OCI-M1 (cell line): ENCODE results near the gene CYTH3.
"Not testable (repeated sequence)": the region's sequence is repeated elsewhere in the genome, so short reads cannot be mapped to it uniquely, and the experiment has no call there.

Experiments
- DNase-seq: peaks from one replicate; lab custom pipeline; 2025; lab: John Stamatoyannopoulos, UW

CYTH3 gene

GRCh38 chr7:6193709-6194108, 78.7 kb downstream of the CYTH3 start:
- no peak for DNase-seq

DNA sequence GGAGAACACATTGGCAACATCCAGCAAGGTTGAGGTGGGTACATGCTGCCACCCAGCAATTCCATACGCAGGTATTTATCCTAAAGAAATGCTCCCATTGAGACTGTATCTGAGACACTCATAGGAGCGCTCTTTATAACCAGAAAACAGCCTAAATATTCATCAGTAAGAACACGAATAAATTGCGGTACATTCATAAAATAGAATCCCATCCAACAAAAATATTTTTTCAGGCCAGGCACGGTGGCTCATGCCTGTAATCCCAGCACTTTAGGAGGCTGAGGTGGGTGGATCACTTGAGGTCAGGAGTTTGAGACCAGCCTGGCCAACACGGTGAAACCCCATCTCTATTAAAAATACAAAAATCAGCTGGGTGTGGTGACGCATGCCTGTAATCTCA, 81.9 kb downstream of the CYTH3 start:
- not testable (repeated sequence) for DNase-seq

DNA sequence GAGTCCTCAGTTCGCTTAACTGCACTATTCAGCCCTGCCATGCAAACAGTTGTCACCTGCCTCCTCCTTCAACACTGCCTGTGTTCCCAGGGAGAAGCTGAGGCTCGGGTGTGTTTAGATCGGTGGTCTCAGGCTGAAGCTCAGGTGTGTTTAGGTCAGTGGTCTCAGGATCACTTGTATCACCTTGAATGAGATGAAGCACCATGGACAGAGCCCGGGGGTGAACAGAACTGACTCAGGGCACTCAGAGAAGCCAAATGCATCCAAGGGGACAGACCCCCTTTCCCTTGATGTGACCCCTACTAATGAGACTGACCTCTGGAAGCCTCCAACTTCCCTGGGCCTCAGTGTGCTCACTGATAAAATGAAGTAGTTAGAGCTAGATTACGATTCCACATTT, 84.0 kb downstream of the CYTH3 start:
- no peak for DNase-seq

GRCh38 chr7:6186577-6186976, 85.8 kb downstream of the CYTH3 start:
- DNase-seq: no peak

DNA sequence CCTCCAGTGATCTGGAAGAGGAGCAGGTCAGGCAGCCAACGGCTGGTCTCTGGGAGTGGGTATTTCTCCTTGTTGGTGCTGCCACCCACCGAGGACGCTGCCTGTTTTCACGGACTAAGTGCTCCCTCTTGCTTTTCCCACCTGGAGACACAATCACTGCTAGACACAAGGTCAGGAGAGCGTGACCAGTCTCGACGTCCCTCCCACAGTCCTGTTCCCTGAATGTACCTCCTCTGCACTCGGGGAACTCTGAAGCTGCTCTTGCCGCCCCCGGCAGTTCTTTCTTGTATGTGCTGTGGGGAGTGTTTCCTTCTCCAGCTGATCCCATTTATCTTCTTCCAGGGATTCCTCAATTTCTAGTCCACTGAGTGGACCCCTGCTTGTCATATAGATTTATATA, 89.4 kb downstream of the CYTH3 start:
- DNase-seq: no peak

GRCh38 chr7:6181136-6181535, 91.3 kb downstream of the CYTH3 start:
- no peak for DNase-seq

DNA sequence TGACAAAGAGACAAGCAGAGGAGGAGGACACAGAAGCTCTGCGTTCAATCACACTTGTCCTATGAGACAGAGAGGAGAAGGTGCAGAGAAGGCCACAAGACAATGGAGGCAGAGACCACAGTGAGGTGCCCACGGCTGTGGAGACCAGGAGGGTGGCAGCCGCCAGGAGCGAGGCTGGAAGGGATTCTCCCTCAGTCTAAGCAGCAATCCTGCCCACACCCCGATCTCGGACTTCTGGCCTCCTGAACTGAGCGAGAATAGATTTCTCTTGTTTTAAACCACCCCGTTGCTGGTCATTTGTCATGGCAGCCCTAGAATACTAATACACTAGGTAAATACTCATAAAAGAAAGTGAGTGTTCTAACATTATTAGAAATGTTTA, 92.1 kb downstream of the CYTH3 start:
- no peak for DNase-seq

GRCh38 chr7:6179620-6180343, 92.6 kb downstream of the CYTH3 start:
- DNase-seq: no peak

DNA sequence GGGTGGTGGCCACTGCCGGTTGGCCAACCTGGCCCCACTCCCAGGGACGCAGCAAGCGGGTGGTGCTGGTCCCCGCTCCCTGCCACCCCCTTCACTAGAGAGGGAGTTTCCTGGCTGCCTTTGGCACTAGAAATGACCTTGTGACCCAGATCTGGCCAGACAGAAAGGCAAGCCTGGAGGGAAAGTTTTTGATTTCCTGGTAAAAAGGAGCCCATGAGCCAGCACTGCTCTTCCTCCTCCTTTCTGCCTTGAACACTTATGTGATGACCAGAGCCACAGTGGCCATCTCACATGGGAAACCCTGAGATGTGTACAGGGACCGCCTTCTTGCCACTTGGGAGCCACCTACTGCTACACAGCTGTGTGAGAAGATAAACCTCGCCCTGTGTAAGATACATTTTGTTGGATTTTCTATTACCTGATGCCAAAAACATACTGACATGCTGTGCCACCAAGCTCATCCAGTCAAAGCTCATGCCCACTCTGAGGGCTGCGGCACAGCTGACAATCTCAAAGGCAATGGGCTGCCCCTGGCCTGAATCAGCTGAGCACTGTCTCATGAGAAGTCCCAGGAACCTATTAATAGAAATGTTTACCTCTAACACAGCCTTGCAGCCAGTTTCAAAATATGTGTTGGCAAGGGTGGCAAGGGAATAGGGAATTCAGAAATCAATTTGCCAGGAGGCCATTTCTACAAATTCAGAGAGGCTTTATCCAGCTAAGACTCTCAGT, 94.0 kb downstream of the CYTH3 start:
- DNase-seq: no peak

- DNase-seq: no peak
Measured at GRCh38 chr7:6175645-6176044, 96.8 kb downstream of the CYTH3 start.

DNA sequence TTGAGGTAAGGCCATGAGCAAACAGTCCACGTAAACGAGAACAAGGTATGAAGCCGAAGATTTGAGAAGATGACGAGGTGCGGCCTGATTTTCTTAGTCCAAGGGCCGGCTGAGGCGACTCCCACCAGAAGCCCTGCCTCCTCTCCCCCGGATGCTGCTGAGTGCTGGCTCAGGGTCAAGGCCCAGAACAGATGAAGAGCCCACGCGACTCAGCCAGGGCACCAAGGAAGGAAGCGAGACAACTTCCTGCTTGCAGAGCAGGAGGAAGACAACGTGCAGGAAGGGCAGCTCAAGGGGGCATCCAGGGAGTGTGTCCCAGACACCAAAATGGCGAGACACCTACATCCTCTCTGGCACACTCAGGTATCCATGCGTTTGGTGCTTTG, 99.5 kb downstream of the CYTH3 start:
- no peak for DNase-seq

DNA sequence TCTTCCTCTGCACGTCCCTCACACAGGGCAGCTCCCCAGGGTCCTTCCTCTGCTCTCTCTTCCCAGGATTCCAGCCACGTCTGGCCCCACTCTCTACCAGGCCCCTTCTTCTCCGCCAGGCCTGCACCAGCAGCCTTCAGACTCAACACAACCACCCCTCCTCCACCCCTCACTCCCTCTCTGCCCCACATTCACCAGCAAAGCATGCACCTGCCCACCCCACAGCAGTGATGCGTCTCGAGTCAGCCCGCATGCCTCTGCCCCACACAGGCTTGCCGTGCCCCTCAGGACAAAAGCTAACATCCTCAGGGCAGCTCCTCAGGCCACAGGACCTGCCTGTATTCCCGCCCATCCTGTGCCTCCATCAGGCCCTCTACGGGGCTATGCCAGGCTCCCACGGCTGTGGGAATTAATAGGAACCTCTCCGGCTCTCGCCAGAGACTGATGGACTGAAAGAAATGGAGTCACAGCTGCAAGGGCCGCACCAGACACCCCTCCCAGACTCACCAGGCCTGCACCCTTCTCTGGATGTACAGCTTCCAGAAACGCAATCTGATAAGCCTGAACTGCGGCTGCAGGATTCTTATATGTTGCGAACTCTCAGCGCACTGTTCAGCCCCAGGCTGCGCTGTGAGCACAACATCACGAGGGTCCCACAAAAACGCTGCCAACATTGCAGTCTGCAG, 100.1 kb downstream of the CYTH3 start:
- DNase-seq: no peak

DNA sequence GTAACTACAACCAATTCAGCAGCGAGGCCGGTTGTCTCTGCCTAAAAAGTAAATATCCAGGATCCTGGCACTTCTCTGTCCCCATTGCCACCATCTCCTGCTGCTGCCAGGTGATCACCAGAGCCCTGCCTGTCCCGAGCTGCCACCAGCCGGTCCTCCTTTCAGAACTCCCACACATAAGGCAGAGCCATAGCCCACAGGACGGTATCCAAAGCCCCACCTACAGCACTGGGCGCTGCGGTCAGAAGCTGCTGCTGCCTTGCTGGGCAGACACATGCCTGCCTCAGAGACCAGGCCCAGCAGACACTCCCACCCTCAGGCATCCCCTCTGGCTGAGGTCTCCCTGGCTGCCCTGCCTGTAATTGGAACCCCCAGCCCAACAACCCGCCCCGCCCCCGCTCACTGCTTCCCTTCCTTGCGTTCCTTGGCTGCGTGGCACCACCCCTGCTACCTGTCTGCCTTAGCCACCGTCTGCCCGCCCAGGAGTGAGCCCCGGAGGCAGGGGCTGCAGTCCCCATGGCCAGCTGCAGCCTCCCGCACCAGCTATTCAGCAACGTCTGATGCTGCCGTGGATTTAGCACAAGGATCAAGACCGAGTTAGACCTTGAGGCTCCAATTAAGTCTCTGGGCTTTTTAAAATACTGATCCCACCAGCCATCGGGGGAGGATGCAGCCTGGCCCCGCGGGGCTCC, 100.7 kb downstream of the CYTH3 start:
- no peak for DNase-seq

GRCh38 chr7:6170571-6171531, 101.6 kb downstream of the CYTH3 start:
- DNase-seq: no peak

GRCh38 chr7:6169805-6170520, 102.5 kb downstream of the CYTH3 start:
- no peak for DNase-seq

GRCh38 chr7:6168477-6168868, 104.0 kb downstream of the CYTH3 start:
- no peak for DNase-seq

DNA sequence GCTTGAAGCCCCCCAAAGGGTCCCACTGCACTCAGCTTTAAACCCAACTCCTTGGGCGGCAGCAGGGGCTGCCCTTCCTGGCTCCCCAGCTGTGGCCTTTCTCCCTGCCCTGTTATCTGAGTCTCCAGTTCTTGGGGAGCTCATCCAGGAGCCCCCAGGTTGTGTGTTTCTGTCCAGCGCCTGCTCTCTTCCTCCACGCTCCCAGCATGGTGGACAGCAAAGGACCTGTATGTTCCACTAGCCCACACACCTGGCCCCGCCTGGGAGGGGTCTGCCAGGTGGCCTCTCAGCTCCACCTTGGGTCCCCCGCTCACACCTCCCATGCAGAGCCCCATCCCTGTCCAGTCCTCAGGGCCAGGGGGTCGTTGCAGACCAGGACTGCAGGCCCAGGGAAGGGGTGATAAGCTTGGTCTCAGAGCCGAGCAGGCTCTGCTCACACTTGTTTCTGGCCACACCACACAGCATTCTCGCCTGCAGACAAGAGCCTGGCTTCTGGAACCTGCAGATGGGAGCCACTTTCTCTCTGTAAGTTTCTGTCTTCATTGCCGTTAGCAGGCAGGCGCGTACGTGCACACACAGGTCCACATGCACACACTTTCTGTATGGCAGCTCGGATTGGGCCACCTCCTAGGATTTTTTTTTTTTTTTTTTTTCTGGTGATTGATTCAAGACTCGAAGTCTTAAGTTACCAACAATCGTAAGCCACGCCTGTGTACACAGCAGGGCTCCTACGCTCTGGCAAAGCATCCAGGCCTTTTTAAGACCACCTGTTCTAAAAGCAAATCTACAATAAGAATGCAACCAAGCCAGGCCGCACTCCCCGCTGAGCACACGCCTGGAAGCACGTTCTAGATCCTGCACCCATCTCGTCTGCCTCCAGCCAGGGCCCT, 104.6 kb downstream of the CYTH3 start:
- no peak for DNase-seq

DNA sequence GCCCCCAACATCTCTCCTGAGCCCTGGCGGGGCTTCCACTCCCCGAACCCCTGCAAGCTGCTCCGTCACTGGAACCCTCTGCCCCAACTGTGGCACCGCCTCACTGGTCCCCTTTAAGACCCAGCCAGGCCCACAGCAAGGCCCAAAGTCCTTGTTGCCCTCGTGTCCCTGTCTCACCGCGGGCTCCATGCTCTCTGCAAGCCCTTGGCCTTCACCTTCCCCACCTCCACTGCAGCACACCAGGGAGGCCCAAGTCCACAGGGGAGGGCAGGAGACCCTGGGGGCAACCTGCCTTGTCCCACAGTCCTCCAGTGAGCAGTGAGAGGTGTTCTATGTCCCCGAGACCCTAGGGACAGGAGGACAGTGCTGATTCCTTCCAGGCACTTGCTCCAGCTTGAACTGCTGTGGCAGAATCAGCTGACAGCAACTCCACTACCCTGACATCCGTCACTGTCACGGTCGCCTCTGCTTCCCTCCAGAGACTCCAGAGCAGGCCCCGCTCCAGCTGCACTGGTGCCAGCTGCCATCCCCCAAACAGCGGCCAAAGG, 105.3 kb downstream of the CYTH3 start:
- no peak for DNase-seq

GRCh38 chr7:6166443-6166891, 106.0 kb downstream of the CYTH3 start:
- no peak for DNase-seq
